WTC11 (cell line): ENCODE data around the gene MTHFD1L. TPM values are rescaled to one million over a fixed set of nuclear protein-coding genes. Genes with fewer than 3 reads are reported as not detected.

Experiments used
- ATAC-seq: fragments of 200-7000 bp; cut with Tn5 transposase; 2 replicates; pipeline ENCODE4 v1.10.0; 2021; ENCODE audit warnings: mild to moderate bottlenecking, moderate library complexity
- CTCF ChIA-PET: fragments of 300-600 bp; sonication (Branson Sonifier 250); formaldehyde crosslinking; loops from one replicate; lab custom pipeline; 2021; ENCODE audit warnings: antibody characterized with exemption; lab: Charles Lee
- POLR2A ChIA-PET: fragments of 350-600 bp; sonication (Branson Sonifier 250); formaldehyde crosslinking; loops from one replicate; lab custom pipeline; 2021; ENCODE audit warnings: antibody characterized with exemption; lab: Charles Lee
- DNase-seq: peaks from one replicate; pipeline ENCODE4 v3.0.0; 2021; ENCODE audit warnings: low spot score
- H3K27ac Mint-ChIP-seq: 2 replicates; pipeline ENCODE4 v1.8.0; 2021; ENCODE audit warnings: mixed read lengths
- H3K27me3 Mint-ChIP-seq: 2 replicates; pipeline ENCODE4 v1.8.0; 2021; ENCODE audit warnings: low read depth, mild to moderate bottlenecking, moderate library complexity, mixed read lengths
- H3K36me3 Mint-ChIP-seq: 2 replicates; pipeline ENCODE4 v1.8.0; 2021; ENCODE audit warnings: mixed read lengths
- H3K4me1 Mint-ChIP-seq: 2 replicates; pipeline ENCODE4 v1.8.0; 2022; ENCODE audit warnings: mixed read lengths
- H3K4me3 Mint-ChIP-seq: 2 replicates; pipeline ENCODE4 v1.8.0; 2021; ENCODE audit warnings: mild to moderate bottlenecking, moderate library complexity, mixed read lengths
- H3K9me3 Mint-ChIP-seq: 2 replicates; pipeline ENCODE4 v1.8.0; 2021; ENCODE audit warnings: mixed read lengths
- CBFB ChIP-seq: sonication (generic); formaldehyde crosslinking; IDR thresholded peaks from 2 replicates; pipeline ENCODE4 v1.8.1; 2022; ENCODE audit warnings: mild to moderate bottlenecking, low read depth, missing genetic modification reagents
- ELF4 ChIP-seq: sonication (generic); formaldehyde crosslinking; IDR thresholded peaks from 2 replicates; pipeline ENCODE4 v1.8.1; 2022; ENCODE audit warnings: low read depth, mild to moderate bottlenecking, moderate library complexity, missing genetic modification reagents
- ESRRA ChIP-seq: sonication (generic); formaldehyde crosslinking; IDR thresholded peaks from 2 replicates; pipeline ENCODE4 v1.8.1; 2022; ENCODE audit warnings: mild to moderate bottlenecking, missing genetic modification reagents, borderline replicate concordance
- ETV6 ChIP-seq: sonication (generic); formaldehyde crosslinking; IDR thresholded peaks from 2 replicates; pipeline ENCODE4 v1.8.1; 2022; ENCODE audit warnings: mild to moderate bottlenecking, missing genetic modification reagents
- GRHL2 ChIP-seq: fragments of 250-450 bp; sonication (Bioruptor Pico); IDR thresholded peaks from 2 replicates; pipeline ENCODE4 v1.8.0; 2022; ENCODE audit warnings: mild to moderate bottlenecking, moderate library complexity; ENCODE audit not compliant: insufficient replicate concordance, severe bottlenecking
- IRF2 ChIP-seq: sonication (generic); formaldehyde crosslinking; IDR thresholded peaks from 2 replicates; pipeline ENCODE4 v1.8.0; 2022; ENCODE audit warnings: low read depth, missing genetic modification reagents, borderline replicate concordance
- PRDM15 ChIP-seq: sonication (generic); formaldehyde crosslinking; IDR thresholded peaks from 2 replicates; pipeline ENCODE4 v1.8.0; 2022; ENCODE audit warnings: missing genetic modification reagents
- RORB ChIP-seq: fragments of 250-450 bp; sonication (Bioruptor Pico); IDR thresholded peaks from 2 replicates; pipeline ENCODE4 v1.9.0; 2021; ENCODE audit warnings: mild to moderate bottlenecking
- TEAD1 ChIP-seq: sonication (generic); formaldehyde crosslinking; IDR thresholded peaks from 2 replicates; pipeline ENCODE4 v1.8.0; 2022; ENCODE audit warnings: mild to moderate bottlenecking, missing genetic modification reagents
- TEAD4 ChIP-seq: sonication (generic); formaldehyde crosslinking; IDR thresholded peaks from 2 replicates; pipeline ENCODE4 v1.8.0; 2022; ENCODE audit warnings: mild to moderate bottlenecking, missing genetic modification reagents
- TP53 ChIP-seq: sonication (generic); formaldehyde crosslinking; IDR thresholded peaks from 2 replicates; pipeline ENCODE4 v1.8.1; 2023; ENCODE audit warnings: mild to moderate bottlenecking, missing genetic modification reagents
- ZNF423 ChIP-seq: fragments of 250-450 bp; sonication (Bioruptor Pico); IDR thresholded peaks from 2 replicates; pipeline ENCODE4 v2.1.2; 2022; ENCODE audit warnings: mild to moderate bottlenecking, moderate library complexity
- ZNF512 ChIP-seq: sonication (generic); formaldehyde crosslinking; IDR thresholded peaks from 2 replicates; pipeline ENCODE4 v1.8.1; 2022; ENCODE audit warnings: missing genetic modification reagents, borderline replicate concordance
- ZNF671 ChIP-seq: fragments of 250-450 bp; sonication (Bioruptor Pico); IDR thresholded peaks from 2 replicates; pipeline ENCODE4 v1.8.0; 2021; ENCODE audit warnings: mild to moderate bottlenecking
- total RNA-seq: library from RNA; stranded (reverse); gene quantifications from 3 replicates; pipeline ENCODE4 v1.2.3, GENCODE V29; 2021
- TF ChIP-seq, protein P1 (sequence below): sonication (generic); formaldehyde crosslinking; IDR thresholded peaks from 2 replicates; pipeline ENCODE4 v1.8.1; 2022; ENCODE audit warnings: low read depth, missing genetic modification reagents, borderline replicate concordance
- TF ChIP-seq, protein P2 (sequence below): sonication (generic); formaldehyde crosslinking; IDR thresholded peaks from 2 replicates; pipeline ENCODE4 v1.8.0; 2022; ENCODE audit warnings: mild to moderate bottlenecking, missing genetic modification reagents
- TF ChIP-seq, protein P3 (sequence below): sonication (generic); formaldehyde crosslinking; IDR thresholded peaks from 2 replicates; pipeline ENCODE4 v1.8.0; 2023; ENCODE audit warnings: missing genetic modification reagents, mild to moderate bottlenecking, borderline replicate concordance
- TF ChIP-seq, protein P4 (sequence below): sonication (generic); formaldehyde crosslinking; IDR thresholded peaks from 2 replicates; pipeline ENCODE4 v1.8.0; 2022; ENCODE audit warnings: mild to moderate bottlenecking, missing genetic modification reagents
- TF ChIP-seq, protein P5 (sequence below): sonication (generic); formaldehyde crosslinking; IDR thresholded peaks from 2 replicates; pipeline ENCODE4 v1.8.1; 2023; ENCODE audit warnings: mild to moderate bottlenecking, missing genetic modification reagents

Gene MTHFD1L
- total RNA-seq, 1 experiment from 2014 or later, result 104 TPM

GRCh38 chr6:151022492-151022891 lies 157.0 kb downstream of the MTHFD1L start (continued):
- TF ChIP-seq ZNF512 (CRISPR knock-in tag), result no peak

DNA sequence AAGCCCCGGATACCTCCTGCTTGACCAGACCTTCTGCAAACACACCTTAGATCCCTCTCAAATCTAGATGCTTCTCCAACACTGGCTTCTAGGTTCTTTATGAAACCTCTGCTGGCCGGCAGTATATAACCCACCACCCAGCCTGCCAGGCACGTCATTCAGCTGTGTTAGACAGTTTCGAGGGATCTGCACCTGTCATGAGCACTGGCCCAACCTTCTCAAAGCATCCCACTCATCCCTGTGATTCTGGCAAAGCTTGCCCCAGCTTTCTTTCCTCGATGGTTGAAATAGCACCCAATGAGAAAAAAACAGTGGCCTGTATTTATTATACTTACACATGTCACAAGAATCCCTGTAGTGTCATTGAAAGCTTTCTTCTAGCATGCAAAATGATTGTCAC lies 157.8 kb downstream of the MTHFD1L start:
- Mint-ChIP-seq H3K4me3 (no peak overlapping the region), H3K4me1 (peaks cover 16% of the 10 kb centered on the region; the same call in 1 of the 2 replicates), H3K27me3 (no peaks in the 10 kb centered on the region), H3K36me3 (peaks cover 25% of the 10 kb centered on the region), H3K27ac (no peak overlapping the region), H3K9me3 (no peaks in the 10 kb centered on the region)
- no peak for ATAC-seq
- ChIA-PET POLR2A (interaction anchor here (0.6 kb wide), 1 partner anchor 1039 kb away, joined by 3 read pairs; no protein-coding TSS in a partner anchor), CTCF (interaction anchor here (1.5 kb wide), 1 partner anchor 9 kb away, joined by 9 read pairs; no protein-coding TSS in a partner anchor)
- TF ChIP-seq ETV6, result no peak
- no peak for TF ChIP-seq IRF2 (CRISPR knock-in tag)
- no peak for TF ChIP-seq GRHL2
- no peak for TF ChIP-seq CBFB (CRISPR knock-in tag)
- no peak for TF ChIP-seq ELF4
- TF ChIP-seq PRDM15 (CRISPR knock-in tag), result no peak
- TF ChIP-seq, protein P1, sequence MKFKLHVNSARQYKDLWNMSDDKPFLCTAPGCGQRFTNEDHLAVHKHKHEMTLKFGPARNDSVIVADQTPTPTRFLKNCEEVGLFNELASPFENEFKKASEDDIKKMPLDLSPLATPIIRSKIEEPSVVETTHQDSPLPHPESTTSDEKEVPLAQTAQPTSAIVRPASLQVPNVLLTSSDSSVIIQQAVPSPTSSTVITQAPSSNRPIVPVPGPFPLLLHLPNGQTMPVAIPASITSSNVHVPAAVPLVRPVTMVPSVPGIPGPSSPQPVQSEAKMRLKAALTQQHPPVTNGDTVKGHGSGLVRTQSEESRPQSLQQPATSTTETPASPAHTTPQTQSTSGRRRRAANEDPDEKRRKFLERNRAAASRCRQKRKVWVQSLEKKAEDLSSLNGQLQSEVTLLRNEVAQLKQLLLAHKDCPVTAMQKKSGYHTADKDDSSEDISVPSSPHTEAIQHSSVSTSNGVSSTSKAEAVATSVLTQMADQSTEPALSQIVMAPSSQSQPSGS, result no peak
- TF ChIP-seq, protein P2, sequence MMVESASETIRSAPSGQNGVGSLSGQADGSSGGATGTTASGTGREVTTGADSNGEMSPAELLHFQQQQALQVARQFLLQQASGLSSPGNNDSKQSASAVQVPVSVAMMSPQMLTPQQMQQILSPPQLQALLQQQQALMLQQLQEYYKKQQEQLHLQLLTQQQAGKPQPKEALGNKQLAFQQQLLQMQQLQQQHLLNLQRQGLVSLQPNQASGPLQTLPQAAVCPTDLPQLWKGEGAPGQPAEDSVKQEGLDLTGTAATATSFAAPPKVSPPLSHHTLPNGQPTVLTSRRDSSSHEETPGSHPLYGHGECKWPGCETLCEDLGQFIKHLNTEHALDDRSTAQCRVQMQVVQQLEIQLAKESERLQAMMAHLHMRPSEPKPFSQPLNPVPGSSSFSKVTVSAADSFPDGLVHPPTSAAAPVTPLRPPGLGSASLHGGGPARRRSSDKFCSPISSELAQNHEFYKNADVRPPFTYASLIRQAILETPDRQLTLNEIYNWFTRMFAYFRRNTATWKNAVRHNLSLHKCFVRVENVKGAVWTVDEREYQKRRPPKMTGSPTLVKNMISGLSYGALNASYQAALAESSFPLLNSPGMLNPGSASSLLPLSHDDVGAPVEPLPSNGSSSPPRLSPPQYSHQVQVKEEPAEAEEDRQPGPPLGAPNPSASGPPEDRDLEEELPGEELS (CRISPR knock-in tag), result no peak
- TF ChIP-seq TEAD4 (CRISPR knock-in tag), result no peak
- TF ChIP-seq, protein P3, sequence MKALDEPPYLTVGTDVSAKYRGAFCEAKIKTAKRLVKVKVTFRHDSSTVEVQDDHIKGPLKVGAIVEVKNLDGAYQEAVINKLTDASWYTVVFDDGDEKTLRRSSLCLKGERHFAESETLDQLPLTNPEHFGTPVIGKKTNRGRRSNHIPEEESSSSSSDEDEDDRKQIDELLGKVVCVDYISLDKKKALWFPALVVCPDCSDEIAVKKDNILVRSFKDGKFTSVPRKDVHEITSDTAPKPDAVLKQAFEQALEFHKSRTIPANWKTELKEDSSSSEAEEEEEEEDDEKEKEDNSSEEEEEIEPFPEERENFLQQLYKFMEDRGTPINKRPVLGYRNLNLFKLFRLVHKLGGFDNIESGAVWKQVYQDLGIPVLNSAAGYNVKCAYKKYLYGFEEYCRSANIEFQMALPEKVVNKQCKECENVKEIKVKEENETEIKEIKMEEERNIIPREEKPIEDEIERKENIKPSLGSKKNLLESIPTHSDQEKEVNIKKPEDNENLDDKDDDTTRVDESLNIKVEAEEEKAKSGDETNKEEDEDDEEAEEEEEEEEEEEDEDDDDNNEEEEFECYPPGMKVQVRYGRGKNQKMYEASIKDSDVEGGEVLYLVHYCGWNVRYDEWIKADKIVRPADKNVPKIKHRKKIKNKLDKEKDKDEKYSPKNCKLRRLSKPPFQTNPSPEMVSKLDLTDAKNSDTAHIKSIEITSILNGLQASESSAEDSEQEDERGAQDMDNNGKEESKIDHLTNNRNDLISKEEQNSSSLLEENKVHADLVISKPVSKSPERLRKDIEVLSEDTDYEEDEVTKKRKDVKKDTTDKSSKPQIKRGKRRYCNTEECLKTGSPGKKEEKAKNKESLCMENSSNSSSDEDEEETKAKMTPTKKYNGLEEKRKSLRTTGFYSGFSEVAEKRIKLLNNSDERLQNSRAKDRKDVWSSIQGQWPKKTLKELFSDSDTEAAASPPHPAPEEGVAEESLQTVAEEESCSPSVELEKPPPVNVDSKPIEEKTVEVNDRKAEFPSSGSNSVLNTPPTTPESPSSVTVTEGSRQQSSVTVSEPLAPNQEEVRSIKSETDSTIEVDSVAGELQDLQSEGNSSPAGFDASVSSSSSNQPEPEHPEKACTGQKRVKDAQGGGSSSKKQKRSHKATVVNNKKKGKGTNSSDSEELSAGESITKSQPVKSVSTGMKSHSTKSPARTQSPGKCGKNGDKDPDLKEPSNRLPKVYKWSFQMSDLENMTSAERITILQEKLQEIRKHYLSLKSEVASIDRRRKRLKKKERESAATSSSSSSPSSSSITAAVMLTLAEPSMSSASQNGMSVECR (CRISPR knock-in tag), result no peak
- TF ChIP-seq TP53, result no peak
- no peak for TF ChIP-seq TEAD1 (CRISPR knock-in tag)
- TF ChIP-seq ZNF423 (CRISPR knock-in tag), result no peak
- TF ChIP-seq, protein P4, sequence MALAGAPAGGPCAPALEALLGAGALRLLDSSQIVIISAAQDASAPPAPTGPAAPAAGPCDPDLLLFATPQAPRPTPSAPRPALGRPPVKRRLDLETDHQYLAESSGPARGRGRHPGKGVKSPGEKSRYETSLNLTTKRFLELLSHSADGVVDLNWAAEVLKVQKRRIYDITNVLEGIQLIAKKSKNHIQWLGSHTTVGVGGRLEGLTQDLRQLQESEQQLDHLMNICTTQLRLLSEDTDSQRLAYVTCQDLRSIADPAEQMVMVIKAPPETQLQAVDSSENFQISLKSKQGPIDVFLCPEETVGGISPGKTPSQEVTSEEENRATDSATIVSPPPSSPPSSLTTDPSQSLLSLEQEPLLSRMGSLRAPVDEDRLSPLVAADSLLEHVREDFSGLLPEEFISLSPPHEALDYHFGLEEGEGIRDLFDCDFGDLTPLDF (CRISPR knock-in tag), result no peak
- TF ChIP-seq, protein P5, sequence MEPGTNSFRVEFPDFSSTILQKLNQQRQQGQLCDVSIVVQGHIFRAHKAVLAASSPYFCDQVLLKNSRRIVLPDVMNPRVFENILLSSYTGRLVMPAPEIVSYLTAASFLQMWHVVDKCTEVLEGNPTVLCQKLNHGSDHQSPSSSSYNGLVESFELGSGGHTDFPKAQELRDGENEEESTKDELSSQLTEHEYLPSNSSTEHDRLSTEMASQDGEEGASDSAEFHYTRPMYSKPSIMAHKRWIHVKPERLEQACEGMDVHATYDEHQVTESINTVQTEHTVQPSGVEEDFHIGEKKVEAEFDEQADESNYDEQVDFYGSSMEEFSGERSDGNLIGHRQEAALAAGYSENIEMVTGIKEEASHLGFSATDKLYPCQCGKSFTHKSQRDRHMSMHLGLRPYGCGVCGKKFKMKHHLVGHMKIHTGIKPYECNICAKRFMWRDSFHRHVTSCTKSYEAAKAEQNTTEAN, result no peak
- TF ChIP-seq RORB (CRISPR knock-in tag), result no peak
- no peak for TF ChIP-seq ESRRA (CRISPR knock-in tag)
- no peak for TF ChIP-seq ZNF671 (CRISPR knock-in tag)
- DNase-seq, result no peak
